ENCODE results near the gene KRTAP20-4.

Gene KRTAP20-4

DNA sequence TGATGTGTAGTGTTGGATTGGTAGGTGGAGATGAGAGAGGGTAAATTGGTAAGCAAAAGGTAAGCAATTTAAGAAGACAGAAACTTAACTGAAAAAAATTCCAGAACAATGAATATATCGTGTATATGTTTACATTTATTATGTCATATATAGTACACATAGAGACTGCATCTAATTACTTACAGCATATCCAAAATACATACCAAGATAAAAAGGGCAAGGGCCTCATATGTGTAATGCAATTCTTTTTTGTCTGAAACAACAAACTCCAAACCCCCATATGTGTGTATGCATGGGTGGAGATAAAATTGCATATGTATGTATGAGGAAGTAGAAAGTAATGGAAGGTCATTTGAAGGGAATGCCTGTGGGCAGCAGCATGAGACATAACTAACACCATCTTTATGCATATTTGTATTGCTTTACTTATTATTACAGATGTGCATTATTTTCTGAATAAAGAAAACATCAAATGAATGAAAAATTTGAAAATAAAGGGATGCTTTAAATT is 26.5 kb downstream of the KRTAP20-4 start:
- FAIRE-seq (no peak), DNase-seq (ENCODE audit: low spot score) (no peak)

DNA sequence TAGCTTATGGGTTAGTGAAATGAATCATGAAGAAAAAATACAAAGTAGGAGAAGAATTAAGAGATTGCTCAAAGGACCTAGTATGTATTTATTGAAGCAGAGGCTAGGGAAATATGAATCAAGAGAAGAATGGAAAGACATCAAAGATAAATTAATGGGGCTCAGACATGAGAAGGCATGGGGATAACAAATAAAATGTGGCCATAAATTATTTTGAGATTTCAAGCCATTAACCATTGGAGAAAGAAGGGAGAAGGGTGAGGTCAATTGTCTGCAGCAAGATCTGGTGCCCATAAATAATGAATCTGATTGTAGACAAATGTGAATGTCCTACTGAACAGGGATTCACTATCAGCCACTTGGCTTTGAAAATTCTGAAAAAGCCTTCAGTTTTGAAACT is 32.5 kb downstream of the KRTAP20-4 start:
- DNase-seq (ENCODE audit: low spot score) (no peak), FAIRE-seq (no peak)

DNA sequence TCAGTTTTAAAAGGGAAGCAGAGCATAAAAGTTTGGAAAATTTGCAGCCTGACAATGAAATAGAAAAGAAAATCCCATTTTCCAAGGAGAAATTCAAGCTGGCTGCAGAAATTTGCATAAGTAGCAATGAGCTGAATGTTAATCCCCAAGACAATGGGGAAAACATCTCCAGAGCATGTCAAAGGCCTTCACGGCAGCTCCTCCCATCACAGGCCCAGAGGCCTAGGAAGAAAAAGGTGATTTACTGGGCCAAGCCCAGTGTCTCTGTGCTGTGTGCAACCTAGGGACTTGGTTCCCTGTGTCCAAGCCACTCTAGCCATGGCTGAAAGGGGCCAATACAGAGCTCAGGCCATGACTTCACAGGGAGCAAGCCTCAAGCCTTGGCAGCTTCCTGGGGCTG is 48.3 kb downstream of the KRTAP20-4 start:
- DNase-seq (ENCODE audit: low spot score) (no peak), FAIRE-seq (no peak)

Data from RCC 7860 (cell line).